ENCODE data around the gene YEATS2.

DNA sequence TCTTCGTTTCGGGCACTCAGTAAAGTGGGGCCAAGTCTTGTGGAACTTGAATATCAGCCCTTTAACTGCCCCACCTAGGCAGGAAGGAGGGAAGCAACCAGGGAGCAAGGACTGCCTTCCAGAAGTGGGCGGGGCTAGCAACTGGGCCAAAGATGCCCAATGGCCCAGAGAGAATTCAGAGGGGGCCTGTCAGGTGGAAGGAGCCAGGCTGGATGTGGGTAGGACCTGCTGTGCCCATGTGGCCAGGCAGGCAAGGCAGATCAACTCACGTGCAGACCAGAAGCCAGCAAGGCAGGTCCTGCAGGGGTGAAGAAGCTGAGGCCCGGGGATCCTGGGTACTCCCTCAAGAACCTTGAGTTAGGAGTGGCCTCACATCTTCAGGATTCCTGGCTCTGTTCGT lies 122.2 kb downstream of the YEATS2 start:
- TF ChIP-seq, protein P1, sequence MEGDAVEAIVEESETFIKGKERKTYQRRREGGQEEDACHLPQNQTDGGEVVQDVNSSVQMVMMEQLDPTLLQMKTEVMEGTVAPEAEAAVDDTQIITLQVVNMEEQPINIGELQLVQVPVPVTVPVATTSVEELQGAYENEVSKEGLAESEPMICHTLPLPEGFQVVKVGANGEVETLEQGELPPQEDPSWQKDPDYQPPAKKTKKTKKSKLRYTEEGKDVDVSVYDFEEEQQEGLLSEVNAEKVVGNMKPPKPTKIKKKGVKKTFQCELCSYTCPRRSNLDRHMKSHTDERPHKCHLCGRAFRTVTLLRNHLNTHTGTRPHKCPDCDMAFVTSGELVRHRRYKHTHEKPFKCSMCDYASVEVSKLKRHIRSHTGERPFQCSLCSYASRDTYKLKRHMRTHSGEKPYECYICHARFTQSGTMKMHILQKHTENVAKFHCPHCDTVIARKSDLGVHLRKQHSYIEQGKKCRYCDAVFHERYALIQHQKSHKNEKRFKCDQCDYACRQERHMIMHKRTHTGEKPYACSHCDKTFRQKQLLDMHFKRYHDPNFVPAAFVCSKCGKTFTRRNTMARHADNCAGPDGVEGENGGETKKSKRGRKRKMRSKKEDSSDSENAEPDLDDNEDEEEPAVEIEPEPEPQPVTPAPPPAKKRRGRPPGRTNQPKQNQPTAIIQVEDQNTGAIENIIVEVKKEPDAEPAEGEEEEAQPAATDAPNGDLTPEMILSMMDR (IDR thresholded peaks at IDR 0.05; ENCODE audit: insufficient read depth, low read depth, low read length), result no peak
- no peak for TF ChIP-seq EZH2 (IDR thresholded peaks at IDR 0.05; ENCODE audit: insufficient read depth, low read length)

Measured in astrocyte (in vitro differentiated cells and primary cell).